ENCODE measurements around the gene SMIM14. TPM values are rescaled to one million over a fixed set of nuclear protein-coding genes. Genes with fewer than 3 reads are reported as not detected.

The SMIM14 gene
- total and polyA plus RNA-seq, 9 of the 15 experiments (the other 6 are each of a cell fraction or from before 2014, with no cell fraction given): 0.98 to 3.7 (median 2.2) TPM

DNA sequence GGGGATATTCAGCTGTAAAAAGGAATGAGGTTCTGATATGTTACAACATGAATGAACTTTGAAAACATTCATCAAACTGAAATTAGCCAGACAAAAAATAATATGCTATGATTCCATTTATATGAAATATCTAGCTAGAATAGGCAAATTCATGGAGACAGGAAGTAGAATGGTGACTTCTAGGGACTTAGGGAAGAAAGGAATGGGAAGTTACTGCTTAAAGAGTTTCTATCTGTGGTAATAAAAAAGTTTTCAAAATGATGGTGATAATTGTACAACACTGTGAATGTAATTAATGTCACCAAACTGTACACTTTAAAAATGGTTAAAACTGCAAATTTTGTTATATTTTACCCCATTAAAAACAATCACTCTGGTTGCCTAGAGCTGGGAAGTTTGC lies 30.2 kb downstream of the SMIM14 start:
- no peak overlapping the region for H3K4me3 ChIP-seq
- intact Hi-C loops (cut with micrococcal nuclease) (no loop called here), in situ Hi-C loops (cut with MboI) (loop anchor here (25.0 kb wide), 1 partner anchor 721 kb away; no protein-coding TSS in a partner anchor)
- no peaks in the 10 kb centered on the region for H3K27me3 ChIP-seq (ENCODE audit: control insufficient read depth in 2 of 2, insufficient read depth in 2 of 2, low read length in 2 of 2)
- no peaks in the 10 kb centered on the region for H3K4me1 ChIP-seq (replicated peaks in 1 of 2; ENCODE audit: control insufficient read depth in 2 of 2, insufficient read depth in 2 of 2, low read length in 2 of 2)
- no peaks in the 10 kb centered on the region for H3K79me2 ChIP-seq (ENCODE audit: control insufficient read depth, insufficient read depth, low read length)
- DNase-seq (ENCODE audit: extremely low read depth in 1 of 4, low spot score in 3 of 4) (no peak), ATAC-seq (no peak), FAIRE-seq (no peak)
- TF ChIP-seq SMARCB1 (IDR thresholded peaks at IDR 0.05; ENCODE audit: insufficient read length, low read depth) (no peak), CHD2 (IDR thresholded peaks at IDR 0.05; ENCODE audit: low read depth, low read length) (no peak), ZKSCAN3 (CRISPR knock-in tag; IDR thresholded peaks at IDR 0.05) (no peak), ZNF561 (CRISPR knock-in tag; conservative IDR thresholded peaks at IDR 0.05) (no peak), PPARD (CRISPR knock-in tag; IDR thresholded peaks at IDR 0.05) (no peak), ZNF785 (CRISPR knock-in tag; IDR thresholded peaks at IDR 0.05) (no peak), ZNF121 (CRISPR knock-in tag; conservative IDR thresholded peaks at IDR 0.05) (no peak), ZNF318 (IDR thresholded peaks at IDR 0.05; ENCODE audit: borderline replicate concordance in 1 of 2, low read depth in 1 of 2) (no peak), CBFA2T2 (conservative IDR thresholded peaks at IDR 0.05) (no peak), PHB2 (IDR thresholded peaks at IDR 0.05; ENCODE audit: low read depth) (no peak)
- BruUV-seq (replicated peaks): no TSS peak
- ChIA-PET POLR2A (interaction anchor here (0.9 kb wide), 1 partner anchor 29 kb away, joined by 3 read pairs; no protein-coding TSS in a partner anchor), CTCF (ENCODE audit: low intra/inter-chr PET ratio) (no interaction called here)
- H3K9ac ChIP-seq (ENCODE audit: insufficient read depth in 1 of 2, low read depth in 2 of 2, low read length in 2 of 2): no peak overlapping the region
- no peaks in the 10 kb centered on the region for H4K20me1 ChIP-seq (replicated peaks; ENCODE audit: control insufficient read depth, insufficient read depth, low read length)
- H3K36me3 ChIP-seq (ENCODE audit: control insufficient read depth, insufficient read depth, low read length): no peaks in the 10 kb centered on the region
- H3K9me1 ChIP-seq (ENCODE audit: control insufficient read depth, insufficient read depth, low read length): no peaks in the 10 kb centered on the region
- H3K4me2 ChIP-seq (ENCODE audit: insufficient read depth, low read length): no peak overlapping the region
- H3K9me3 ChIP-seq (replicated peaks; ENCODE audit: control insufficient read depth, insufficient read depth, low read depth, low read length): peaks cover 1% of the 10 kb centered on the region
- no peak overlapping the region for H3K27ac ChIP-seq (ENCODE audit: extremely low read depth, low read depth, low read length)
- no peak overlapping the region for H2AFZ ChIP-seq (ENCODE audit: low read depth, low read length)

Measured in K562 (cell line).